Activated CD8-positive, alpha-beta memory T cell treated with anti-CD3 and anti-CD28 coated beads for 36 hours (primary cell): ENCODE results near the gene RNF150. TPM values are rescaled to one million over a fixed set of nuclear protein-coding genes. Genes with fewer than 3 reads are reported as not detected.

Experiments used
- CTCF ChIA-PET: fragments of 350-600 bp; sonication (Branson Sonifier 250); formaldehyde crosslinking; loops from one replicate; lab custom pipeline; 2021; ENCODE audit warnings: antibody characterized with exemption; lab: Charles Lee
- POLR2A ChIA-PET: fragments of 350-600 bp; sonication (Branson Sonifier 250); formaldehyde crosslinking; loops from one replicate; lab custom pipeline; 2021; ENCODE audit warnings: antibody characterized with exemption; lab: Charles Lee
- total RNA-seq, 2 experiments: library from RNA; stranded (reverse); gene quantifications; one replicate each; pipeline ENCODE4 v1.2.3, GENCODE V29; 2021

The RNF150 gene
- total RNA-seq, 2 experiments from 2014 or later: 0.04 TPM; not detected in 1

DNA sequence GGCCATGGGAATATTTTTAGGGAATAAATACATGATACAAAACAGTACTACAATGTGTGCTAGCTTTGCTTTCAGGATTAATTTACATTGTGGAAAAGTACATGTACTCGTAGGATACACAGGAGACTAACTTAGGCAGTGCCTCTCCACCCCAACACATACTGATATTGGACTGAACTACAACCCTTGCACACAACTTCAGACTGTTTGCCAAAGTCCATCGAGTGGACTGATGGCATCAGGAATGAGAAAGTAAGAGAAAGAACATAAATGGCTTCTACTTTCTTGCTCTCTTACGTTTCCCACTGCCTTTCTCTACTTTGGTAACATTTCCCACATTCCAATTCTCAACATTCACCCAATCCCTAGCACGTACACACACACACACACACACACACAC is 130.1 kb downstream of the RNF150 start:
- POLR2A ChIA-PET: no interaction called here

DNA sequence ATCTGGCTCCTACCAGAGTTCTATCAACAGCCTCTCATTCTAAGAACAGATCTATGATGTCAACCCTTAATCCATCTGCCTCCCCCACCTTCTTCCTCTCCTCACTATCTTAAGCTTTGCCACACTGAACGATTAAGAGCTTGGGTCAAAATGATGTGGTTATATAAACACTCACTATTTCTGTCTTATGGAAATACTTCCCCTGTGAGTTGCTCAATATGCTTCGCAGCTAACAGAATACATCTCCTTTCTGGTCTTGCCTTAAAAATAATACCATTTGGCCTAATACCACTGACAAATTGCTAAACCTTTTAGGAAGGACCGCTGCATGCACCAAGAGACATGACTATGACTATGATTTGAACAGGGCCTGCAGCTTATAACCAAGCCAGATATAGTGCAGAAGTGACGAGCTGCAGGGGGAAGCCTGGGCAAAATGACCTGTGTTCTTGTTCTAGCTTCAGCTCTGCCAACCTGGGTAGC is 130.9 kb downstream of the RNF150 start:
- CTCF ChIA-PET: no interaction called here
- POLR2A ChIA-PET: no interaction called here

More for the DNA sequence above, 130.1 kb downstream of the RNF150 start:
- CTCF ChIA-PET: no interaction called here

DNA sequence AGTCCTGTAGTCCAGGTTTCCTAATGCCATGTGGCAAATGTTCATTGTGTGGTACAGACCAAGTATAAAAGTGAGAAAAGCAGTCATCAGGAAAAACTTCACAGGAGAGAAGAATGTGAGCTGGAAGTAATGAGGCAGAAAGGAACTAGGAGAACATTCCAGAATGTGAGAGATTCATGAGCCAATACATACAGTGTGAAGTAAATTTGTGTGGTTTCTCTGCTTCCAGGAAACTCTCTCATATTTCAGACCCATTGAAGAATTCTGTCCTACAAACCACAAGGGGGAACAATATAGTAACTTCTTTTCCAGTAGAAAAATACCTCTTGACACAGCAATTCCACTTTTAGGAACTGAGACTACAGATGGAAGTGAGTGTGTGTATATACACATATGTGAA is 136.5 kb downstream of the RNF150 start:
- POLR2A ChIA-PET: no interaction called here
- CTCF ChIA-PET: no interaction called here

DNA sequence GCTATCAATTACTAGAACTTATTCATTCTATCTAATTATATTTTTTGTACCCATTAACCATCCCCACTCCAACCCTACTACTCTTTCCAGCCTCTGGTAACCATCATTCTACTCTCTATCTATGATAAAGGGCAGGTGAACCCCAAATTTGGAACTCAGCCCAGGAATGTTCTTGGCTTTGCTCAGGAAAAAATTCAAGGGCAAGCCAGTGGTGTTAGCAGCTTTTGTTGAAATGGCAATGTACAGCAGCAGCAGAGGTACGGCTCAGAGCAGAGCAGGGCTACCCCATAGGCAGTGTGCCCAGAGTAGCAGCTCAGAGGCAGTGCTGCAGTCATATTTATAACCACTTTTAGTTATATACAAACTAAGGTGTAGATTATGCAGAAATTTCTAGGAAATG is 138.2 kb downstream of the RNF150 start:
- CTCF ChIA-PET: no interaction called here
- POLR2A ChIA-PET: no interaction called here

DNA sequence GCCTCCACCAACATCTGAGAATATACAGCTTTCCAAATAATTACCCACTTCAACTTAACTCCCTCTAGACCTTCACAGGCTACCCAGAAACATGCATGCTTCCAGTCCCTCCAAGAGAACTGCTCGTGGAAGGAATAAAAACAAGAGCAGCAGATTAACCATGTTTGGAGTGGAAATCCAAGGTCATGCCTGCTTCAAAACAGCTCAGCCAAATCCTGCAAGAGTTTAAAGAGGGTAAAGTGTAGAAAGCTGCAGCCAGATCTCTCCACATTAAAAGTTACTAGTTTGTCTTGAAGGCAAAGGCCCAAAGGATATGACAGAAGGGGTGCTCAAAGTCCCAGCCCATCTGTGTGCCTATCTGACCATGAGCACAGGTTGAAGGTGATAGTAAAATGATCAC is 139.3 kb downstream of the RNF150 start:
- POLR2A ChIA-PET: no interaction called here
- CTCF ChIA-PET: no interaction called here

DNA sequence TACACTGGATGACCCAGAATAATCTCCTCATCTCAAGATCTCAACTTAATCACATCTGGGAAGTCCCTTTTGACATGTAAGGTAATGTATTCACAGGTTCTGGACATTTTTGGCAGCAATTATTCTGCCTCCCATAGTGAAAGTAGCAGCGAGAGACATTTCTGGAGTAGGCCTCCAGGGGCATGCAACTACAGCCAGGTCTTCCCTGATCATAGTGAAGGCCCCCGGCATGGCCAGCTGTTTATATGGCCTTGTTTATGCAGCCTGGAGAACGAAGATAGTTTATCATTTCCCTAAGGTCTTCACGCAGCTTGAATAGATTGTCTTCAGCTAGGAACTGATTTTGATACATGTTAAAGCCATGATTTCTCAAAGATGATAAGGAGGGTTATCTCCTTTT is 139.9 kb downstream of the RNF150 start:
- POLR2A ChIA-PET: no interaction called here

DNA sequence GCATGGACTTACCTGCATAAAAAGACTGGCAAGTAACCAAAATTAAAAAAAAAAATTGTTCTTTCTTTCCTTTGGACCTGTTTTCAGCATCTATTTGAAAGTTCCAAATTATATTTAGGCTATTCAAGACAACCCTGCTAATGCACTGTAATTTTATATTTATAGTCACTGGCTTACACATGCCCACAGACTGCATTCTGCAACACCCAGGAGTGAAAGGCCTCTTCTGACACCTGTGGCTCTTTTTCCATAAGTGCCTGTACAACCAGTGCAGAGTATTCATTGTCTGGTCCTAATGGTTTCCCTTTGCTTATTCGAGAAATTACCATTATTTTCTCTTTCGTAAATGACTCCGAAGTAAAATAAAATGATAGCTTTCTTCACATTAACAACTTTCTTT is 143.3 kb downstream of the RNF150 start:
- POLR2A ChIA-PET: no interaction called here
- CTCF ChIA-PET: no interaction called here

More for the DNA sequence above, 139.9 kb downstream of the RNF150 start:
- CTCF ChIA-PET: no interaction called here

DNA sequence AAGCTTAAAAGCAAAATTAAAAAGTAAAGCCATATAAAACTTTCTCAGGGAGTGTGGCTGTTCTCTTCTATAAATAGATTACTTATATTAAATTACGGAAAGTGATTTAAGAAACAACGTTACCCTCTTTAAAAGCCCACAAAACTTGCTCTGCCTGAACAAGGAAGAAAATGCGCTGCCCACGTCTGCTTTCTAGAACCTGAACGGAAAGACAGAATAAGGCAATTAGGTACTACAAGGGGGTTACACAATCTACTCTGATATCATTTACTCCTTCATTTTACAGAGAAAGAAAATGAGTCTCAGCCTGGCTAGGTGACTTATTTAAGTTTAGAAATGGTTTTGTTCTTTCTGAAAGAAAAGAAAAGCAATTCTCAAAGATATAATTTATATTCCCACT is 147.2 kb downstream of the RNF150 start:
- ChIA-PET POLR2A (no interaction called here), CTCF (no interaction called here)

DNA sequence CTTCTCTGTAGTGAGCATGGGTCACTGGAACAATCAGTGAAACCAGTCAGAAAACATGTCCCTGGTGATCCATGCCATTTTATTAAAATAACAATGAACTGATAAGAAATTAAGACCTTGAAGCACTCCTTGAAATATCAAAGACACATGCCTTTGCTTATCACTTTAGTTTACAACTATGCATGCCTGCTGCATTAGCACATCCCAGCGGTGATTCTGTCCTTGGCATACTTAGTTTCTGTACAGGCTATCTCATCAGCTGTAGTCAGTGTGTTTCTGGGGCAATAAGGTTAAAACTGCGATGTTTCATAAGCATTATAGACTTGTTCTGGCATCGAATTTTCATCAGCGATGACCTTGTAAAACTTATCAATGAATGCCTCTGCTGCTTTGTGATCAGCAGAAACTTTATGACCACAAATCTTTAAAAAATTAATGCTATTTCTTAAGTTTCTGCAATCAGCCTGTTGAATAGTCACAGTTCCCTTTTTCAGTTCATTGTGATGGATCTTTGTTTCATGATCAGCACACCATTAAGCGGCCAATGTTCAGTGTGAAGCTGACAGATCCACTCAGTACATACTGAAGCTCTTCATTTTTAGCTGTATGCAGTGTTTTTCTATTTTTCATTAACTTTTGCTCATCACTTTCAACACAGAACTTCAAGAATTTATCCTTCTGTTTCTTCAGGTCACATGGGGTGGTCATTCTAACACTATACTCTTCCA is 150.5 kb downstream of the RNF150 start:
- CTCF ChIA-PET: no interaction called here

DNA sequence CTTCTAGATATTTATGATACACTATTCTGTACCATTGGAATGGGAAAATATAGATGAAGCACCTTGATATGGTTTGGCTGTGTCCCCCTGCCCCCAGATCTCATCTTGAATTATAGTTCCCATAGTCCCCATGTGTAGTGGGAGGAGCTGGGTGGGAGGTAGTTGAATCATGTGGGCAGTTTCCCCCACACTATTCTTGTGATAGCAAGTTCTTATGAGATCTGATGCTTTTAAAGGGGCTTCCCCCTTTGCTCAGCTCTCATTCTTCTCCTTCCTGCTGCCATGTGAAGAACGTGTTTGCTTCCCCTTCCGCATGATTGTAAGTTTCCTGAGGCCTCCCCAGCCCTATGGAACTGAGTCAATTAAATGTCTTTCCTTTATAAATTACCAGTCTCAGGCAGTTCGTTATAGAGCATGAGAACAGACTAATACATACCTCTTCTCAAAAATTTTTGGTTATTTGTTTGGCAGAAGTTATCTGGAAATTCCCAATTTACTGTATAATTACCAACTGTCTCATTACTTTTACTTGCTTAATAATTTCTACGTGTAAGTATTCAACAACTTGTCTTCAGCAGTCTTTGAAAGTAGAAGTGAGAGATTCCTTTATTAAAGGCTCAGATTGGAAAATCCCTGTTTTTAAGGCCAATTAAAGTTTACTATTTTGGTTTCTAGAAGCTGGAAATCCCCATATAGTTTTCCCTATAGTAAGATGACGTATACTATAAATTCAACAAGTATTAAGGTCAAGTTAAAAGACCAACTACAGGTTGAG is 152.7 kb downstream of the RNF150 start:
- ChIA-PET CTCF (no interaction called here), POLR2A (no interaction called here)

More for the DNA sequence above, 150.5 kb downstream of the RNF150 start:
- POLR2A ChIA-PET: no interaction called here

DNA sequence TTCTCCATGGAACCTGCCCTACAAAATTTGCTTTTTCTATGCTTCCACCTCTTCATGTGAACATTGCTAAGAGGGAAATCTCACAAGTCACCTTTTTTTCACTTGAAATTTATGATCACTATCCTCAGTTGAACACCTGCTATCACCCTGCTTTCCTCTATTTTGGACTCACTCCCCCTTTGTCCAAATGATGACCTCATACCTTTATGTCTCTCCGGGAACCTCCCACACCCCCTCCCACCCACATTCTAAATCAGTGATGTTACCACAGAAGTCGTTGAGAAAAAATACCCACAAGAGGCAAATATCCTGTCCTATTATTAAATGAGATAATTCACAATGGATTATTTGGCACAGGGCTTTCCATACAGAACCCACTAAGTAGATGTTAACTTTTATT is 156.5 kb downstream of the RNF150 start:
- CTCF ChIA-PET: no interaction called here
- POLR2A ChIA-PET: no interaction called here

DNA sequence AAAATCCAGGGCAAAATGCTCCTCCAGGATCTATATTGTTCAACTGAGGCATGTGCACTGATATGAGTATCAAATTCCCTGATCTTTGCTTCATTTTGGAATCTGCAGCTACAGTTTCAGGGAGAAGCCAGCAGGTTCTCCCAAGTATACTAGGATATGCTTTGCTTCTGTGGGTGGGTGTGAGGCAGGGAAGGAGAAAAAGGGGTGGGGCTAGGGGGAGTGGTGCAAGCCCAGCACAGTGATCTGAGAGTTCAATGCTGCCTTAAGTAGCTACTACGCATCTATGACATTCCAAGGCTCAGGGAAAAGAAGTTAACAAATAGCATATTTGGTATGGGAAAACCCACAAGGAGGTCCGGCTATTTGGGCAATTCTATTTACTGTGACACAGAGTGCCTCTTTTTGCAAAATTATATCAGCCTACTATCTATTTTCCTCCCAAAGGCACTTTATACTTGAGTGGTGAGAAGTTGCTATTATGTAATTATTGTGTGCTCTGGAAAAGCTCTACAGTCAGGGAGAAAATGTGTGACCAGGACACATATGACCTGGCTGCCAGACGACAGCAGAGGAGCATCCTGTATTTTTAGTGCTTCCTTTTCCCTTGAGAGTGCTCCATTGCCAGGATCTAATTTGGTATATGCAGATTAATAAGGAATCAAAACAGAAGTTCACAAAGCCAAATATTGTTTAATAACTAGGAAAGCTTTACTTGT is 162.0 kb downstream of the RNF150 start:
- ChIA-PET CTCF (no interaction called here), POLR2A (no interaction called here)

DNA sequence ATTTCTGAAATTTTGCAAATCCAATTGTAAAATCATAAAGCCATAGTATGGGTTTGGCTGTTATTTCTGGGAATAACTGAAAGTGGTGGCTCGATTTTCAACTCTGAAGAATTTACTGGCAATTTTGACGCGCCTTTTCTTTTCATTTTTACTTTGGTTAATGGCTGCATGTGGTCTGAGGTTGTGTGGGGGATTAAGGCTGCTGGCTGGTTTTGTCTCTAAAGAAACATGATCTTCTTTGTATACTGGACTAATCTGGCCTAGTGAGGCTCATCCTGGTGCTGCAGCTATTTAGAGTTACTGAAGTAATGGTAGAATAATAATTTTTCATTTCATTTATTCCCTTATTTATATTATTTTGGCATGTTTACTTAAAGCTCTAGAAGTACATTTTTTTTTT is 164.0 kb downstream of the RNF150 start:
- CTCF ChIA-PET: no interaction called here
- POLR2A ChIA-PET: no interaction called here

DNA sequence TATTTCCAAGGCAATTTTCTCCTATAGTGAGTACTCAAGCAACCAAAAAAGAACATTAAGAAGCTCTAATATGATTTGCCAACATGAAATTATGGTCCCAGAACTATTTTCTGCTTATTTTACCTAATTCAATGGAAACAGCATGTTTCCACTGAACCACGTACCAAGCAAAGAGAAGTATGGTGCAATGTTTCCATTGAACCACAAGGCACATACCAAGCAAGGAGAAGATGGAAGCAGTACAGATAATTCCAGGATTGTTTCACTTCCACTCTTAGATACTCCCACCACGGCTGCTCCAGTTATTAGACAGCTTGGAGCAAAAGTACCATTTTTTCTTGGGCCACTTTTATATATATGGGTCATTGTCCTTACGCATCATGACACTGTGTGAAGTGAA is 164.9 kb downstream of the RNF150 start:
- CTCF ChIA-PET: no interaction called here
- POLR2A ChIA-PET: no interaction called here

DNA sequence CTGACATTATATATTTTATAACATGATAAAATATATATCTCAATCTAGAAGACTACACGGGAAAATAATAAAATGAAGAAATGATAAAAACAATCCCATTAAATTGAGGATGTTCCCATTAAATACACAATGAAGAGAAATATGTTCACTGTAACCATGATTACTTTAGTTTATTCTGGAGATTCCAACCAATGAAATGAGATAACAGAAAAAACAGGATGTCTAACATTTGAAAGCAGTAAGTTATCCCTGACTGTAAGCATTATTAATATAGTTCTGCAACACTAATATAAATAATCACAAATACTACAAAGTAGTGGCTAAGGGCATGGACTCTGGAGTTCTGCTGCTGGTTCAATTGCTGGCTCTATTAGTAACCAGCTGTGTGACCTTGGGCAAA is 169.4 kb downstream of the RNF150 start:
- POLR2A ChIA-PET: no interaction called here
- CTCF ChIA-PET: no interaction called here

DNA sequence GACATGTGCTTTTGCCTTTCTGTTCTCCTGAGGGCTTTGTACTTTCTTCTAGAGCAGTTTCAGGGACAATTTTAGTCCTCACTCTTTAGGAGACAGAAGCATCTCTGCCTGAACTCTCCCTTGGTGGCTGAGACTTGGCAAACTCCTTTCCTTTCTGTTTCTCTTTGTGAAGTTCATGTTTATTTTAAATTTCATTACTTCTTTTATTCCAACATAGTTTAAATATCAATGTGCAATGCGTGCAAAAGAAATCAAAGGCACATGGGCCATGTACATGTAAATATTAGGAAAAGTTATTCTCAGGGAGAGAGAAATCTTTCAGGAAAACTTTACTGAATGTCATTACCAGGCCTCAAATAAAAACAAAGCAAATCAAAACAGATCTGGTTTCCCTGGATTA is 177.6 kb downstream of the RNF150 start:
- ChIA-PET POLR2A (no interaction called here), CTCF (no interaction called here)

DNA sequence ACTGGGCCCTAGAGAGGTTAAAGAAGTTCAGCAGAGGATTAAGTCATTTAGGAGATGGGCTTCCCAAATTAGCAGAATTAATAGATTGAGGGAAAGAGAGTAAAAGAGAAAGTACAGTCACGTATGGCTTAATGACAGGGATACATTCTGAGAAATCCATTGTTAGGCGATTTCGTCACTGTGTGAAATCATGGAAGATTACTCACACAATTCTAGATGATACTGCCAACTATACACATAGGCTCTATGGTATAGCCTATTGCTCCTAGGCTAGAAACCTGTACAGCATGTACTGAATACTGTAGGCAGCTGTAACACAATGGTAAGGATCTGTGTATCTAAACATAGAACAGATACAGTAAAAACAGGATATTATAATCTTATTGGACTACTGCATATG is 180.6 kb downstream of the RNF150 start:
- CTCF ChIA-PET: no interaction called here

DNA sequence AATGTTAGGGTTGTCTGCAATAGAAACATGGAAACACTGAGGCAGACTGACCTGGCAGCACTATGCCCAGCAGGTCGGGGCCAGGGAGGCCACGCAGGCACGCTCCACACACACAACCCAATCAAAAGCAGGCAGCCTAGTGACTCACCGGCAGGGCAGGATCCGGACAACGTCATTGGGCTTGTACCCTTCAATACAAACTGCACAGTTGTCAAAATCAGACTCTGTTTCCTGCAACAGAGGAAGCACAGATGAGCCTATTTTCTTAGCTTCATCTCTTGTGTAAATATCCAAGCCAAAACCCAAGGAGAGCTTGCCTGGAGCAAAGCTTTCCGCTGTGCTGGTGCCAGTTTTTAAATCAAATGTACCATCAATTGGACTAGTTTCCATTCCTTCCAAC is 185.8 kb downstream of the RNF150 start:
- ChIA-PET CTCF (no interaction called here), POLR2A (no interaction called here)

More for the DNA sequence above, 180.6 kb downstream of the RNF150 start:
- POLR2A ChIA-PET: no interaction called here

DNA sequence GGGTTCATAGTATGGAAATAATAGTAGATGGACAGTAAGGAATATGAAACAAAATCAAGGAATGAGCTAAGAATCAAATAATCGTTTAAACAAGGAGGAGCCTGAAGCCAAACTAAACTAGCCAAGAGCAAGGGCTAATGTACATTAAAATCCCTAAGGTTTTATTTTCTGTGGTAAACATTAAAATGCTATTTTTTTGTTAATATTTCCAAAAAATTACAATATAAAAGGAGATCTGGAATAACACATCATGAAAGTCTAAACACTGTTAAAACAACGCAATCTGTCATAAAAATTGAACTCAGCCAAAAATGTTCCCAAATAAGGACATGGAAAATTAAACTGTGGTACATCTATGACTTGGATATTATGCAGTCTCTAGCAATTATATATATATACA is 188.2 kb downstream of the RNF150 start:
- POLR2A ChIA-PET: no interaction called here
- CTCF ChIA-PET: no interaction called here

DNA sequence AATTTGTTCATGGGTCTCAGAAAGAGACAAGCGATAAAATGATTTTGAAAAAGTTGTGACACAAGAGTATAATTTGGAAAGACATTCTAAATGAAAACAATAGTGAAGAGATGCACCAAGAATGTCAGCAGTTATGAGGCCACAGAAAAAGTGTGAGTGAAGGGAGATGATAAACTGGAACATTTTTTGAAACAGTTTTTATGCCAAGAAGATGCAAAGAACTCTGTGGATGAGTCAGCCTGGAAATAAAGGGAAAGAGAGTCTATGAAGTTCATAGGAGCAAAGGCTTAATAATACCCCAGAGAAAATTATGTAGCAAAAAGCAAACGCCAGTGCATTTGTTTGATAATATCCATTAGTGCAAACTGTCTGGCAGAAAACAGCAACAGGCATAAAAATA is 188.7 kb downstream of the RNF150 start:
- ChIA-PET POLR2A (no interaction called here), CTCF (no interaction called here)

DNA sequence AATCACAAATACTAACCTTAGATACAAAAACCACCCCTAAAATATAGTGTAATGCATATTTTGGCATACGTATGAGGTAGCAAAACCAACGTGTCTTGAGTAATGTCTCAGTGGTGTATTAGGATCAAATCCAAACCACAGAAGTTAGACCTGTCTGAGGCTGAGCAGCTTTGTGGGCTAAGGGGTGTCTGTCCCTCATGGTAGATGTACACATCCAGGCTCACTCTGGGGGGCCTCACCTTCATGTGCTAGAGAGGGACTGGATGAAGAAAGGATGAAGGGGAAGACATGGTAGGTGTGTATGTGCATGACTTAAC is 189.1 kb downstream of the RNF150 start:
- ChIA-PET CTCF (no interaction called here), POLR2A (no interaction called here)
